ENCODE data around the gene CCDC40. TPM values are rescaled to one million over a fixed set of nuclear protein-coding genes. Genes with fewer than 3 reads are reported as not detected.

CCDC40 gene
- total RNA-seq, 1 donor from 2014 or later, result 9.5 TPM

DNA sequence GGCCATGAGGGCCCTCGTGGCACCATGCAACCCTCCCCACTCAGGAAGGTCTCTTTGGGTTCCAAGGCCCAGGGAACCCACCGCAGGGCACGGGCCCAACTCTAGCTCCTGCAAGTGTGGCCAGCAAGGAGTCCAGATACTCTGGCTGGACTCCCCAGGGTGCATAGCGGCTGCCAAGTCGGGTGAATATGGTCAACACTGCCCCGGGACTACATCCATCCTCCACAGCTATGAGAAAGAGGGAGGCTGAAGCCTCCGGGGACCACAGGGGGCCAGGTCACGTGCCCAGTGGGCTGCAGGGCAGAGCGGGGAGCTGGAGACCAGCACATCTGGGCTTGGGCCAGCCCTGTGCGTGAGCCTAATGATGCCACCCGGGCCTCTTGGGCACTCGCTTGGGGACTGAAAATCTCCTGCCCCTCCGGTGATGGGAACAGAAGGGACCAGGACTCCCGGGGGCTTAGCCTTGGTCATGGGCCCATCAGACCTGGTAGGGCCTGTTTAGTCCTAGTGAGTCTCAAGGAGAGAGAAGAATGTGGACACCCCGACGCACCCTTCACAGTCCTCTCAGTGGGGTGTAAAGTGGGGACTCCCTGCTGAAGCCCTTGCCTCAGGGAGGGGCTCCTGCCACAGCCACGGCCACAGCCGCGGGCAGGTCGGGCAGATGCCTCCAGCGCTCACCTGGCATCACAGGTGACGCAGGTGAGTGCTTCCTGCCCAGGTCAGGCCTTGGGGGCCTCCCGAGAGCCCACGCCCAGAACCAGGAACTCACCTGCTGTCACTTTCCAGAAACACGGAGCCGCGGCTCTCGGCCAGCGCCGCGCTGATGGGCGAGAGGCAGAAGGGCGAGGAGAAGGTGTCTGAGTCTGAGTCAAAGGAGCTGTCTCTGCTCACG lies 26.8 kb upstream of the CCDC40 start:
- Mint-ChIP-seq H3K27me3 (ENCODE audit: unreplicated experiment) (no peaks in the 10 kb centered on the region), H3K4me3 (ENCODE audit: unreplicated experiment) (no peak overlapping the region), H3K4me1 (ENCODE audit: unreplicated experiment) (peaks cover 7% of the 10 kb centered on the region), H3K9me3 (ENCODE audit: unreplicated experiment) (no peaks in the 10 kb centered on the region), H3K36me3 (ENCODE audit: unreplicated experiment) (peaks cover 7% of the 10 kb centered on the region), H3K27ac (ENCODE audit: unreplicated experiment) (no peak overlapping the region)
- DNase-seq (ENCODE audit: extremely low spot score, unreplicated experiment), result no peak
- TF ChIP-seq, protein P1, sequence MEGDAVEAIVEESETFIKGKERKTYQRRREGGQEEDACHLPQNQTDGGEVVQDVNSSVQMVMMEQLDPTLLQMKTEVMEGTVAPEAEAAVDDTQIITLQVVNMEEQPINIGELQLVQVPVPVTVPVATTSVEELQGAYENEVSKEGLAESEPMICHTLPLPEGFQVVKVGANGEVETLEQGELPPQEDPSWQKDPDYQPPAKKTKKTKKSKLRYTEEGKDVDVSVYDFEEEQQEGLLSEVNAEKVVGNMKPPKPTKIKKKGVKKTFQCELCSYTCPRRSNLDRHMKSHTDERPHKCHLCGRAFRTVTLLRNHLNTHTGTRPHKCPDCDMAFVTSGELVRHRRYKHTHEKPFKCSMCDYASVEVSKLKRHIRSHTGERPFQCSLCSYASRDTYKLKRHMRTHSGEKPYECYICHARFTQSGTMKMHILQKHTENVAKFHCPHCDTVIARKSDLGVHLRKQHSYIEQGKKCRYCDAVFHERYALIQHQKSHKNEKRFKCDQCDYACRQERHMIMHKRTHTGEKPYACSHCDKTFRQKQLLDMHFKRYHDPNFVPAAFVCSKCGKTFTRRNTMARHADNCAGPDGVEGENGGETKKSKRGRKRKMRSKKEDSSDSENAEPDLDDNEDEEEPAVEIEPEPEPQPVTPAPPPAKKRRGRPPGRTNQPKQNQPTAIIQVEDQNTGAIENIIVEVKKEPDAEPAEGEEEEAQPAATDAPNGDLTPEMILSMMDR (IDR thresholded peaks at IDR 0.05), result no peak

DNA sequence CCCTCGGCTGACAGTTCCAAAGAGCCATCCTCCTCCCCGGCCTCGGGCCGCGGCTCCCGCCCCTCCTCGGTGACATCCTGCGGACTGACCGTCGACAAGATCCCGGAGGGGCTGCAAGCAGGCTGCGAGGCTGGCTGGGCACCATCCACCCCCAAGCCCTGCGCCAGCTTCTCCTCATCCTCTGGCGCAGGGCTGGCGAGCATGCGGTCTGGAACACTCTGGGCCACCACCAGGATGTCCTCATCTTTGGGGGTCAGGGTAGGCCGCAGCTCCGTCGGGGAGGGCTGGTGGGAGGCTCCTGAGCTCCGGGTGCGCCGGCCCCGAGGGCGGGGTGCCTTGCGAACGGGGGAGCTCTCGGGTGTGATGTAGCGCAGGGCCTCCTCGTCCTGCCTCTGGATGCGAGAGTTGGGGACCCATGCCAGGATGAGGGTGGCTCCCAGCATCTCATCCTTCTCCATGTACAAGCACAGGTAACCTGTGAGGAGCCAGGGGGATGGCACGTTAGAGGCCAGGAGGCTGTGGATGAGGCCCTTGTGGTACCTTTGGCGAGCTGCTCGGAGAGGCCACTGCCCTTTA lies 26.1 kb upstream of the CCDC40 start:
- no peaks in the 10 kb centered on the region for H3K27me3 Mint-ChIP-seq (ENCODE audit: unreplicated experiment)
- no peak for DNase-seq (ENCODE audit: extremely low spot score, unreplicated experiment)
- no peaks in the 10 kb centered on the region for H3K9me3 Mint-ChIP-seq (ENCODE audit: unreplicated experiment)
- peaks cover 8% of the 10 kb centered on the region for H3K36me3 Mint-ChIP-seq (ENCODE audit: unreplicated experiment)
- H3K4me1 Mint-ChIP-seq (ENCODE audit: unreplicated experiment), result peaks cover 7% of the 10 kb centered on the region
- no peak overlapping the region for H3K27ac Mint-ChIP-seq (ENCODE audit: unreplicated experiment)
- no peak overlapping the region for H3K4me3 Mint-ChIP-seq (ENCODE audit: unreplicated experiment)
- TF ChIP-seq, protein P1 (IDR thresholded peaks at IDR 0.05), result no peak

DNA sequence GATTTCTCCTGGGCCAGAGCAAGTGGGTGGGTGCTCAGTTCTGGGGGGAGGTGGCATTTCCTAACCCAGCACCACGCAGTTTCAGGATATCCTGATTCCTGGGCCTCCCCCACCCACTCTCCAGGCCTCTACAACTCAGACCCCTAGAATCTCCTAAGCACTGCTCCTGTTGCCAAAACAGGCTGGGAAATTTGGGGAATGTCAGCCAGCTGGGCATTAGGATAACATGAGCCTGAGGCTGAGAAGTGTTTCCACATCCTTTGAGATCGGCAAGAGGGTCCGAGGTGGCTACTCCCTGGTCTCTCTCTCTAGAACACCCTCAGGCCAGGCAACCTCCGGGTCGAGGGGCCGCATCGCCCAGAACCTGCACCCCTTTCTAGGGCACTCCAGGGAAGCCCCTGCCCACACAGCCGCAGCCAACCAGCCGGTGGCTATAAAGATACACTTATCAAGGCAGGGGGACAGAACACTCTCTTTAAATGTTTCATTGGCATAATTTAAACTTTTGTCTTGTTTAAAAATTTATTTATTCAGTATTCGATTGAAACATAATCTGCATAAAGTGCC lies 24.4 kb upstream of the CCDC40 start:
- Mint-ChIP-seq H3K27me3 (ENCODE audit: unreplicated experiment) (no peaks in the 10 kb centered on the region), H3K4me3 (ENCODE audit: unreplicated experiment) (no peak overlapping the region), H3K4me1 (ENCODE audit: unreplicated experiment) (no peaks in the 10 kb centered on the region), H3K27ac (ENCODE audit: unreplicated experiment) (no peak overlapping the region), H3K36me3 (ENCODE audit: unreplicated experiment) (peaks cover 11% of the 10 kb centered on the region), H3K9me3 (ENCODE audit: unreplicated experiment) (no peaks in the 10 kb centered on the region)
- DNase-seq (ENCODE audit: extremely low spot score, unreplicated experiment), result no peak
- TF ChIP-seq, protein P1 (IDR thresholded peaks at IDR 0.05), result no peak

DNA sequence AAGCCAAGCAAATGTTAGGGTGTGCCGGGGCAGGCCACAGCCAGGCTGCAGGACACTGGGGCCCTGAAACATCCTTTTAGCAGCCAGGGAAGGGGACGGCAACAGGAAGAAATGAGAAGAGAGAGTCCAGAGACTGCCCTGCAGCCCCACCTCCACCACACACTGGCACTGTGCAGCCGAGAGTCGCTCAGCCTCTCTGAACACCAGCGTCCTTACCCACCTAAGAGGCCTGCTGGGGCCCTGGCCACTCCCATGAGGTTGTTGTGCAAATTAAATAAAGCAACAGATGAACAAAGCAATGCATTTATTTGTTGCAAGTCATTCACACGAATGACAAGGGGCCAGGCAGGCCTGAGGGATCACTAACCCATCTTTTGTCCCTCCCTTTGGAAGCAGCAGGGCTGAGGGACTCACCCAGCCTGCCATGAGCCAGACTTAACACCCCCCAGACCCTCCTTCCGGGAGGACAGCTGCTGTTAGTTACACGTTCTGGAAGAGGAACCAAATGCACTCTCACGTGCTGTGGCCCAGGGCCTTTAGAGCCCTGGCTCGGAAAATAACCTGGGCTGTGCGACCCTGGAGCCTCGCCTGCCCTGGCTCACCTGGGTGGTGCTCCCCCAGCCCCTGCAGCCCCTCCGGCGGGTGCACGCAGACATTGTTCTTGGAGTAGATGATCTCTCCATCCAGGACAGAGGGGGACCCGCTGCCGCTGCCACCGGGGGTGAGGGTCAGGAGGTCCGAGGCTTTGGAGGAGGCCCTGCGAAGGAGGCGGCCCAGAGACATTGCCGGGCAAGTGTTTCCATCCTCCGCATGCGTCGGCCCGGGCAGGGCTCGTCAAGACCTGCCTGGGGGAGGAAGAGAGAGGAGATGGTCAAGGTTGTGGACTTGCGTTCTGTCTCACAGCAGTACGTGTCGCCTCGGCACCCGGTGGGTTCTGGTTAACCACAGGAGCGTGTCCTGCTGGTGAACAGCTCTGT lies 23.4 kb upstream of the CCDC40 start:
- H3K27me3 Mint-ChIP-seq (ENCODE audit: unreplicated experiment), result no peaks in the 10 kb centered on the region
- TF ChIP-seq, protein P1 (IDR thresholded peaks at IDR 0.05), result no peak
- H3K36me3 Mint-ChIP-seq (ENCODE audit: unreplicated experiment), result peaks cover 11% of the 10 kb centered on the region
- DNase-seq (ENCODE audit: extremely low spot score, unreplicated experiment), result no peak
- no peak overlapping the region for H3K27ac Mint-ChIP-seq (ENCODE audit: unreplicated experiment)
- H3K4me1 Mint-ChIP-seq (ENCODE audit: unreplicated experiment), result no peaks in the 10 kb centered on the region
- no peak overlapping the region for H3K4me3 Mint-ChIP-seq (ENCODE audit: unreplicated experiment)
- no peaks in the 10 kb centered on the region for H3K9me3 Mint-ChIP-seq (ENCODE audit: unreplicated experiment)
